ENCODE results near the gene ATP5PB.

GRCh38 chr1:111471012-111471411 lies 21.7 kb downstream of the ATP5PB start:
- TF ChIP-seq CTCF (conservative IDR thresholded peaks at IDR 0.05), result no peak
- no peak for TF ChIP-seq ZFX (IDR thresholded peaks at IDR 0.05)

Measured in C4-2B (cell line).